ENCODE results near the gene RBBP8NL. TPM values are rescaled to one million over a fixed set of nuclear protein-coding genes. Genes with fewer than 3 reads are reported as not detected.

RBBP8NL gene
- total and polyA plus RNA-seq, 4 donors: under 0.01 to 0.14 TPM; not detected in 2

DNA sequence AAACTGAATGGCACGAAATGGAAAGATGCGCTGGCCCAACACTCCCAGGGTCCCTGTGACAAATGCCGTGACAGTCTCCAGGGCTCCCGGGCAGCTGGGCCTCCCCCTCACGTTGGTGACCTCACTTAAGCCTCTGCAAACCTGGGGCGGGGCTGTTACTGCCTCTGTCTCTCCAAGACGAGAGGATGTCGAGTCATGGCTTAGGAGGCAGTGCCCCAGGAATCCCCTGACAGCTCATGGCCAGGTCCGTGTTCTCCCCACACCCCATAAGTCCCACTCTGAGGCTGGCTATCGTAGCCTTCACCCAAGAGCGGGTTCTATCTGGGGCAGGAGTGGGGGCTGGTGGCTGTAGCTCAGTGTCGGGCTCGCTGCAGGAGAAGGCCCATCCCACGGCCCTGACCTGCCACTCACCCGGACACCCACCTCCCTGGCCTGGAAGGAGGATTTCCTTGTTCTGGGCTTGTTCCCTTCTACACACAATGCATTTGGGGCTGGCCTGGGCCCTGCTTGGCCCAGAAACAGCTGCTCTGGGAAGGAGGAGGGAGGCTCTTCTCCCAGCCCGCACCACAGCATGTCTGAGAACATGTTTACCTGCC is 46.0 kb downstream of the RBBP8NL start:
- WGBS: 80% methylated on average over 16 of the region's 16 CpGs
- Histone ChIP-seq H3K9ac (ENCODE audit: low read depth in 1 of 2, low read length in 2 of 2) (no peak overlapping the region), H3K27me3 (ENCODE audit: control insufficient read depth in 4 of 4, insufficient read depth in 4 of 4, low read length in 3 of 4) (no peaks in the 10 kb centered on the region), H3K27ac (ENCODE audit: low read depth in 1 of 2, low read length in 2 of 2) (peak overlapping the region in 1 of 2 donors; percentile 3), H3K4me3 (ENCODE audit: low read depth in 1 of 3, low read length in 3 of 3) (no peak overlapping the region), H3K9me3 (ENCODE audit: control insufficient read depth in 4 of 4, low read length in 3 of 4) (no peaks in the 10 kb centered on the region), H3K36me3 (ENCODE audit: control insufficient read depth in 4 of 4, insufficient read depth in 3 of 4, low read depth in 1 of 4, low read length in 3 of 4) (no peaks in the 10 kb centered on the region), H3K4me1 (ENCODE audit: control insufficient read depth in 4 of 4, insufficient read depth in 4 of 4, low read length in 3 of 4) (peaks cover 1 to 23% (median 22%) of the 10 kb centered on the region in 4 donors)
- DNase-seq (ENCODE audit: low spot score): no peak
- no peak for TF ChIP-seq FOXA1 (IDR thresholded peaks at IDR 0.05)
- no peak for TF ChIP-seq HNF4G (IDR thresholded peaks at IDR 0.05)
- no peak for TF ChIP-seq RAD21 (IDR thresholded peaks at IDR 0.05)
- TF ChIP-seq, protein P1, sequence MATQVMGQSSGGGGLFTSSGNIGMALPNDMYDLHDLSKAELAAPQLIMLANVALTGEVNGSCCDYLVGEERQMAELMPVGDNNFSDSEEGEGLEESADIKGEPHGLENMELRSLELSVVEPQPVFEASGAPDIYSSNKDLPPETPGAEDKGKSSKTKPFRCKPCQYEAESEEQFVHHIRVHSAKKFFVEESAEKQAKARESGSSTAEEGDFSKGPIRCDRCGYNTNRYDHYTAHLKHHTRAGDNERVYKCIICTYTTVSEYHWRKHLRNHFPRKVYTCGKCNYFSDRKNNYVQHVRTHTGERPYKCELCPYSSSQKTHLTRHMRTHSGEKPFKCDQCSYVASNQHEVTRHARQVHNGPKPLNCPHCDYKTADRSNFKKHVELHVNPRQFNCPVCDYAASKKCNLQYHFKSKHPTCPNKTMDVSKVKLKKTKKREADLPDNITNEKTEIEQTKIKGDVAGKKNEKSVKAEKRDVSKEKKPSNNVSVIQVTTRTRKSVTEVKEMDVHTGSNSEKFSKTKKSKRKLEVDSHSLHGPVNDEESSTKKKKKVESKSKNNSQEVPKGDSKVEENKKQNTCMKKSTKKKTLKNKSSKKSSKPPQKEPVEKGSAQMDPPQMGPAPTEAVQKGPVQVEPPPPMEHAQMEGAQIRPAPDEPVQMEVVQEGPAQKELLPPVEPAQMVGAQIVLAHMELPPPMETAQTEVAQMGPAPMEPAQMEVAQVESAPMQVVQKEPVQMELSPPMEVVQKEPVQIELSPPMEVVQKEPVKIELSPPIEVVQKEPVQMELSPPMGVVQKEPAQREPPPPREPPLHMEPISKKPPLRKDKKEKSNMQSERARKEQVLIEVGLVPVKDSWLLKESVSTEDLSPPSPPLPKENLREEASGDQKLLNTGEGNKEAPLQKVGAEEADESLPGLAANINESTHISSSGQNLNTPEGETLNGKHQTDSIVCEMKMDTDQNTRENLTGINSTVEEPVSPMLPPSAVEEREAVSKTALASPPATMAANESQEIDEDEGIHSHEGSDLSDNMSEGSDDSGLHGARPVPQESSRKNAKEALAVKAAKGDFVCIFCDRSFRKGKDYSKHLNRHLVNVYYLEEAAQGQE (IDR thresholded peaks at IDR 0.05): no peak
- peak; percentile 12 for TF ChIP-seq SP1 (IDR thresholded peaks at IDR 0.05)
- TF ChIP-seq EGR1 (IDR thresholded peaks at IDR 0.05; ENCODE audit: low read depth in 2 of 2): no peak
- TF ChIP-seq GABPA (IDR thresholded peaks at IDR 0.05 in 1 of 2, conservative IDR thresholded peaks at IDR 0.05 in 1 of 2): no peak
- TF ChIP-seq, protein P2, sequence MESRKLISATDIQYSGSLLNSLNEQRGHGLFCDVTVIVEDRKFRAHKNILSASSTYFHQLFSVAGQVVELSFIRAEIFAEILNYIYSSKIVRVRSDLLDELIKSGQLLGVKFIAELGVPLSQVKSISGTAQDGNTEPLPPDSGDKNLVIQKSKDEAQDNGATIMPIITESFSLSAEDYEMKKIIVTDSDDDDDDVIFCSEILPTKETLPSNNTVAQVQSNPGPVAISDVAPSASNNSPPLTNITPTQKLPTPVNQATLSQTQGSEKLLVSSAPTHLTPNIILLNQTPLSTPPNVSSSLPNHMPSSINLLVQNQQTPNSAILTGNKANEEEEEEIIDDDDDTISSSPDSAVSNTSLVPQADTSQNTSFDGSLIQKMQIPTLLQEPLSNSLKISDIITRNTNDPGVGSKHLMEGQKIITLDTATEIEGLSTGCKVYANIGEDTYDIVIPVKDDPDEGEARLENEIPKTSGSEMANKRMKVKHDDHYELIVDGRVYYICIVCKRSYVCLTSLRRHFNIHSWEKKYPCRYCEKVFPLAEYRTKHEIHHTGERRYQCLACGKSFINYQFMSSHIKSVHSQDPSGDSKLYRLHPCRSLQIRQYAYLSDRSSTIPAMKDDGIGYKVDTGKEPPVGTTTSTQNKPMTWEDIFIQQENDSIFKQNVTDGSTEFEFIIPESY (IDR thresholded peaks at IDR 0.05): no peak
- TF ChIP-seq FOXA2 (IDR thresholded peaks at IDR 0.05): no peak
- no peak for TF ChIP-seq YY1 (IDR thresholded peaks at IDR 0.05)
- TF ChIP-seq HNF4A (conservative IDR thresholded peaks at IDR 0.05): no peak
- no peak for TF ChIP-seq CTCF (IDR thresholded peaks at IDR 0.05; ENCODE audit: low read depth, low read length, missing input control)
- TF ChIP-seq, protein P3, sequence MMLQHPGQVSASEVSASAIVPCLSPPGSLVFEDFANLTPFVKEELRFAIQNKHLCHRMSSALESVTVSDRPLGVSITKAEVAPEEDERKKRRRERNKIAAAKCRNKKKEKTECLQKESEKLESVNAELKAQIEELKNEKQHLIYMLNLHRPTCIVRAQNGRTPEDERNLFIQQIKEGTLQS (IDR thresholded peaks at IDR 0.05): no peak
- no peak for TF ChIP-seq JUND (IDR thresholded peaks at IDR 0.05)
- TF ChIP-seq NR2F2 (IDR thresholded peaks at IDR 0.05): peak; percentile 9

DNA sequence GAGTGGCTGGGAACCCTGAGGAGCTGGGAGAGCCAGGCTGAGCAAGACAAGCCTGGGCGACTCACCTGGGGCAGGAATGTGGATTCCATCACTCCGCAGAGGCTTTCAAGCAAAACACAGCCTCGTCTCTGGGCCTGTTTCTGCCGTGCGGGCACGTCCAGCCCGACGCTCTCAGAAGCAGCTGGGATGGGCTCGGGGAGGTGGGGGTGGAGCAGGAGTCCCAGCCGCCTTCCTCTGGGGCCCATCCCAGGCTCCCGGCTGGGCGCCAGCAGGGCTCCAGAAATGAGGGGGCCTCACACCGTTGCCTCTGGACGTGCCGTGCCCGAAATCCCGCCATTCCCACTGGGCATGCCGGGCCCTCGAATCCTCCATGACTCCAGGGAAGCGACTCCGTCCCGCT is 49.1 kb downstream of the RBBP8NL start:
- Histone ChIP-seq H3K4me3 (ENCODE audit: low read depth in 1 of 3, low read length in 3 of 3) (no peak overlapping the region), H3K27ac (ENCODE audit: low read depth in 1 of 2, low read length in 2 of 2) (no peak overlapping the region), H3K9ac (ENCODE audit: low read depth in 1 of 2, low read length in 2 of 2) (no peak overlapping the region), H3K36me3 (ENCODE audit: control insufficient read depth in 4 of 4, insufficient read depth in 3 of 4, low read depth in 1 of 4, low read length in 3 of 4) (no peaks in the 10 kb centered on the region), H3K4me1 (ENCODE audit: control insufficient read depth in 4 of 4, insufficient read depth in 4 of 4, low read length in 3 of 4) (peaks cover 4 to 34% (median 21%) of the 10 kb centered on the region in 4 donors), H3K27me3 (ENCODE audit: control insufficient read depth in 4 of 4, insufficient read depth in 4 of 4, low read length in 3 of 4) (no peaks in the 10 kb centered on the region), H3K9me3 (ENCODE audit: control insufficient read depth in 4 of 4, low read length in 3 of 4) (no peaks in the 10 kb centered on the region)
- no peak for DNase-seq (ENCODE audit: low spot score)
- WGBS: 84% methylated on average over 22 of the region's 22 CpGs
- TF ChIP-seq, protein P1 (IDR thresholded peaks at IDR 0.05): no peak
- TF ChIP-seq EGR1 (IDR thresholded peaks at IDR 0.05; ENCODE audit: low read depth in 2 of 2) (no peak), FOXA1 (IDR thresholded peaks at IDR 0.05) (no peak), JUND (IDR thresholded peaks at IDR 0.05) (no peak), FOXA2 (IDR thresholded peaks at IDR 0.05) (no peak), NR2F2 (IDR thresholded peaks at IDR 0.05) (no peak), HNF4G (IDR thresholded peaks at IDR 0.05) (no peak), GABPA (IDR thresholded peaks at IDR 0.05 in 1 of 2, conservative IDR thresholded peaks at IDR 0.05 in 1 of 2) (no peak), SP1 (IDR thresholded peaks at IDR 0.05) (no peak), YY1 (IDR thresholded peaks at IDR 0.05) (no peak), HNF4A (conservative IDR thresholded peaks at IDR 0.05) (no peak)
- TF ChIP-seq, protein P2 (IDR thresholded peaks at IDR 0.05): no peak
- TF ChIP-seq, protein P4, sequence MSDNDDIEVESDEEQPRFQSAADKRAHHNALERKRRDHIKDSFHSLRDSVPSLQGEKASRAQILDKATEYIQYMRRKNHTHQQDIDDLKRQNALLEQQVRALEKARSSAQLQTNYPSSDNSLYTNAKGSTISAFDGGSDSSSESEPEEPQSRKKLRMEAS (IDR thresholded peaks at IDR 0.05): no peak
